GM21723 (cell line): ENCODE measurements around the gene TSPEAR.
"Not testable (repeated sequence)": the region's sequence is repeated elsewhere in the genome, so short reads cannot be mapped to it uniquely, and the experiment has no call there.

Experiments
- ATAC-seq: cut with Tn5 transposase; IDR thresholded peaks from one replicate; pipeline ENCODE4 v1.9.1; 2021; ENCODE audit warnings: mild to moderate bottlenecking, moderate library complexity; ENCODE audit not compliant: unreplicated experiment

Gene TSPEAR

GRCh38 chr21:44686843-44687561, 24.4 kb downstream of the TSPEAR start:
- no peak for ATAC-seq

DNA sequence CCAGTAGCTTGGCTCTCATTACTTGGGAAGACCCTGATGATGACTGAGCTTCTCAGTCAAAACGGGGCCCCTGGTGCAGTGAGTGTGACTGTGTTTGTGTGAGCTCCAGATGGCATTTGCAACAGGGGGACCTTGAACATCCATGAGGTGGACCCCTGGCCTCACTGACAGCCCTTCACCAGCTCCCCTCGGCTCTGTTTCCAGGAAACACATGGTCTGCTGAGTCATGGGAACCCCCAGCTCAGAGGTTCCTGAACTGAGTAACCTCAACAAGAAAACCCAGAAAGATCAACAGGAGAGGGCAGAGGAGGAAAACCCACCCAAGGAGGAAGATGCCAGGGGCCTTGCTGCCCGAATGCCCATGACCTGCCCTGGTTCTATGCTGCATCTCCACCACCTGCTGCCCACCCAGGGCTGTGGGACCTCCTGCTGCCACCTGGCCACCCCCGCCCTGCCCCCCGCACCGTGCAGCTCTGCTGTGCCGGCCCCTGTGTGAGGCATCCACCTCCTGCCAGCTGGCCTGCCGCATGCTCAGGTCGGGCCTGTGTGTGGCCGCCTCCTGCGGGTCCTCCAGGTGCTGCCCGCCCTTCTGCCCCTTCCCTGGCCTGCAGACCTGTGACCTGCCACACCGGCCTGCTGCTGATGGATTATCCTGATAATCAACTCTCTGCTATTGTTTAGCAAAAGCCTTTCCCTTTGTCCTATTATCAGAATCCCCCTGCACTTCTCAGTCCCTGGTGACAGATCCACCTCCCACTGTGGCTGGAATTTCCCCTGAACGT, 25.2 kb downstream of the TSPEAR start:
- ATAC-seq: no peak

DNA sequence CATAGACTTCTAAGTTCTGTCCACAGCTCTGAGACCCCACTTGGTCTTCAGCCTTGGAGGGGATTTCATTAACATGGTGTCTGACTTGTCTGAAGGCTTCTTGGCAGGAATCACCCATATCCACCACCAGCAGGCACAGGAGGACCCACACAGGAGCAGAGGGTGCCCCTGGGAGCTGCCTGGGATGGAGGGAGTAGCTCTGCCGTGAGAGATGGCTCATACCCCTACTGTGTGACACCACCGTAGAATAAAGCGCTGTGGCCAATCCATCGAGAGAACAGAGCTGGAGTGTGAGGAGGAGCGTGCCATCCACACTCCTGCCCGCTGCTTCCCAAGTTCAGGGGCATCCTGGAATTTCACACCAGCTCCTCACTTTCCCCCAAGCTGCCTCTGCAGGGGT, 26.3 kb downstream of the TSPEAR start:
- not testable (repeated sequence) for ATAC-seq

- ATAC-seq: no peak
Measured at GRCh38 chr21:44684483-44684882, 26.9 kb downstream of the TSPEAR start.

DNA sequence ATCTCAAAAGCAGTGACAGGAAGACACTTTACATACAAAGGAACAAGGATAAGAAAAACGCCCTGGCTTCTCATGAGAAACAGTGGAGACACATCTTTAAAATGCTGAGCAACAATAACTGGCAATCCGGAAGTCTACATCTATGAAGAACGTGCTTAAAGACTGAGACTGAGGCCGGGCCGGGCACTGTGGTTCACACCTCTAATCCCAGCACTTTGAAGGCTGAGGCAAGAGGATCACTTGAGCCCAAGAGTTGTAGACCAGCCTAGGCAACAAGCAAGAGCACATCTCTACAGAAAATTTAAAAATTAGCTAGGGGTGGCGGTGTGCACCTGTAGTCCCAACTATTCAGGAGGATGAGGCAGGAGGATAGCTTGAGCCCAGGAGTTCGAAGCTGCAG, 27.3 kb downstream of the TSPEAR start:
- no peak for ATAC-seq

DNA sequence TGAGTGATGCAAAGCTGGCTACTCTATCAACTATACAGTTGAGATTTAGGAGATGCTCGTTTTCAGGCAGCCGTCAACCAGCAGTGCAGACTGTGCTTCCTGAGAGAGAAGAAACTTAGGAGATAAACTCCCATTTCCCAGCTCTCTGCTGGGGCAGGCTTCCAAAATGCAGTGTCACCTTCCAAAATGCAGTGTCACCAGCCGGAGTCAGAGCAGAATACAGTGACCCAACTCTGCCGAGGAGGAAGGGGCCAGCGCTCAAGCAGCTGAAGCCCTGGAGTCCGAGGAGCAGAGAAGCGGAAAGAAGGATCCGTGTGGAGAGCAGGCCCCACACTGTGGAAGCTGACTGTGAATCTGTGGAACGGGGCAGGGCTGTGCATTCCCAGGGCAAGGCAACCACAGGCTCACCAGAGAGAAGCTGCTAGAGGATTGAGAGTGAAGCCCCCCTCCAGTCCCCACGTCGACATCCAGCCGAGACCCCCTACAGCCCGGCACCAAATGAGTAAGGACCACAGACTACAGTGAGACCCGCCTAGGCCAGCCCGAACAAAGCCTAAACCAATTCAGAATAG, 28.7 kb downstream of the TSPEAR start:
- no peak for ATAC-seq

- no peak for ATAC-seq
Measured at GRCh38 chr21:44681861-44682579, 29.4 kb downstream of the TSPEAR start, which contains the start of gene KRTAP12-1. Gene KRTAP12-1 (minus strand): TSS chr21:44682163. CDS start chr21:44682123, 40 bp downstream.

- ATAC-seq: no peak
Measured at GRCh38 chr21:44681152-44681551, 30.2 kb downstream of the TSPEAR start.

DNA sequence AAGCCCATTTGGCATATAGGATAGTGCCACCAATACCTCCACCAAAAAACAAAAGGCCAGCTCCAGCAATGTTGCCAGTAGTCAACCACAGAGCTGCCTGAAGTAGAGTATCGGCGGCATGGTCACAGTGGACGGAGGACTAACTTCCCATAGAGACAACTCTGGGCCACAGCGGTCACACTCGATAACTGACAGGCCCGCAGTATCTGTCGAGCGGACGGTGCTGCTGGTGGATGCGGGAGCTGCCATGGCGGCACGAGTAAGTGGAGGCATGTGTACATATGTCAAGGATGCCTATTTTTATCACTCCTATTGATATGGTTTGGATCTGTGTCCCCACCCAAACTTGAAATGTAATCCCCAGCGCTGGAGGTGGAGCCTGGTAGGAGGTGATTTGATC, 33.5 kb downstream of the TSPEAR start:
- no peak for ATAC-seq

GRCh38 chr21:44671911-44672310, 39.5 kb downstream of the TSPEAR start:
- no peak for ATAC-seq

- ATAC-seq: no peak
Measured at GRCh38 chr21:44670642-44671432, 40.5 kb downstream of the TSPEAR start.

DNA sequence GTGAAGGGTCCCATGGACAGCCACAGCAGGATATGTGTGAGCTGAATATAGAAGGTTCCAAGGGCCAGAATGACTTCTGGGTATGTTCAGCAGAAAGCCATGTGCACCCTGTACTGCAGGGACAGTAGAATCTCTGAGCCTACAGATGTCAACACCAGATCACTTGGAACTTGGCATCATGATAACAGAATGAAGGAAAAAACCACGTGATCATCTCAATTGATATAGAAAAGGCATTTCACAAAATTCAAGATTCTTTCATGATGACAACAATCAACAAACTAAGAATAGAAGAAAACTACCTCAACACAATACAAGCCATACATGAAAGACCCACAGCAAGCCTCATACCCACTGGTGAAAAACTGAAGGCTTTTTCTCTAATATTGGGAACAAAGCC, 43.8 kb downstream of the TSPEAR start:
- ATAC-seq: no peak

- ATAC-seq: no peak
Measured at GRCh38 chr21:44666401-44667320, 44.7 kb downstream of the TSPEAR start, which contains the start of gene KRTAP12-2. Gene KRTAP12-2 (minus strand): TSS chr21:44666927. CDS start chr21:44666886, 41 bp downstream.

GRCh38 chr21:44664691-44665090, 46.7 kb downstream of the TSPEAR start:
- no peak for ATAC-seq

GRCh38 chr21:44661567-44661966, 49.8 kb downstream of the TSPEAR start:
- ATAC-seq: not testable (repeated sequence)

DNA sequence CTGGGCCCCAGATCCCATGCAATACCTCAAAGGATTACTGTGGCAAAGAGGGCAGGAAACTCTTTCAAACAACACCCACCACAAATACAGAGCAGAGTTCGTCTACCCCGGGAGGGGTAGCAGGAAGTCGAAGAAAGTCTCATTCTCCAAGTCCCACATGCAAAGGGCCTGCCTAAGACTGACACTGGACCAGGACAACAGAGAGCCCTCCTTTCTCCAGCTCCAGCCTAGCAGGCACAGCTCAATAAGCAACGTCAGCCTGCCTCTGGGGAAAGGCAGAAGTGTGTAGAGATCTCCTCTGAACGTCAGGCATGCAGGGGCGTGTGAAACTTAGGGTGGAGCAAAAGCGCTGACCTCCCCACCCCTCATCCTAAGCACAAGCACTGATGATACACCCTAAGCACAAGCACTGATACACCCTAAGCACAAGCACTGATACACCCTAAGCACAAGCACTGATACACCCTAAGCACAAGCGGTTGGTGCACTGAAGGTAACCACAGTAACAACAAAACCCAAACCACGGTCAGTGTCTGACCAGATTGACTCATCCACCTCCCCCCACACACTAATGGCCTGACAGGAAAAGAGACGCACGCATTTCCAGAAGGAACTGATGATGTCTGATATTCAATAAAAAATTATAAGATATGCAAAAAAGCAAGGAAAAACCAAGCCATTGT, 52.3 kb downstream of the TSPEAR start:
- ATAC-seq: no peak

- ATAC-seq: no peak
Measured at GRCh38 chr21:44658541-44658910, 52.8 kb downstream of the TSPEAR start.

- no peak for ATAC-seq
Measured at GRCh38 chr21:44657635-44658540, 53.5 kb downstream of the TSPEAR start, which contains the start of gene KRTAP12-3. Gene KRTAP12-3 (plus strand): TSS chr21:44657932. CDS start chr21:44657980, 48 bp downstream.
